GM18505 (cell line): ENCODE measurements around the gene TJAP1.
"Not testable (repeated sequence)": the region's sequence is repeated elsewhere in the genome, so short reads cannot be mapped to it uniquely, and the experiment has no call there.

ENCODE experiments used
- ATAC-seq: cut with Tn5 transposase; IDR thresholded peaks from one replicate; pipeline ENCODE4 v1.9.1; 2021; ENCODE audit not compliant: unreplicated experiment
- POLR2A ChIP-seq: IDR thresholded peaks from 4 replicates; pipeline ENCODE4 v1.6.1; 2011; ENCODE audit warnings: borderline replicate concordance; ENCODE audit not compliant: insufficient read depth, insufficient read length; ENCODE audit errors: extremely low read depth

Gene TJAP1

DNA sequence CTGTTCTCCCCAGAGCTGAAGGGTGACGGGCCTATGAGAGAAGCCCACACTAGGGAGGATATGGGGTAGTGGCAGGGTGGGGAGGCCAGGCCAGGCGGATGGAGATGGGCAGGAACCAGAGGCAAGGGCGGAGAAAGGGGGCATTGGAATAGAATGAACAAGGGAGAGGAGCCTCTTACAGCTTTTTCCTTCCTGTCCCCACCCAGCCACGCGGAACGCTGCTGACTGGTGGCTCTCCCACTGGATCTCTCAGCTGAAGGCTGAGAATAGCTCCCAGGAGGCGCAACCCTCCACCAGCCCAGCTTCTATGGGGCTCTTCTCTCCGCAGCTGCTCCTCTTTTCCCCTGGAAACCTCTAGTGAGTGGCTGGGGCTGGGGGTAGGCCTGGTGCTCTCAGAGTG lies 32.8 kb upstream of the TJAP1 start:
- ATAC-seq, result no peak
- TF ChIP-seq POLR2A, result no peak

DNA sequence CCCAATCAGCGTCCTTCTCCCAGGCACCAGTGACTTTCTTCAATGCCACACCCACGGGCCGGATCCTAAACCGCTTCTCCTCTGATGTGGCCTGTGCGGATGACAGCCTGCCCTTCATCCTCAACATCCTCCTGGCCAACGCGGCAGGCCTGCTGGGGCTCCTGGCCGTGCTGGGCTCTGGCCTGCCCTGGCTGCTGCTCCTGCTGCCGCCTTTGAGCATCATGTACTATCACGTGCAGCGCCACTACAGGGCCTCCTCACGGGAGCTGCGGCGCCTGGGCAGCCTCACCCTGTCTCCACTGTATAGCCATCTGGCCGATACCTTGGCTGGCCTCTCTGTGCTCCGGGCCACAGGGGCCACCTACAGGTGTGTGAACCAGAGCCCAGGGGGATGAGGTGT lies 31.8 kb upstream of the TJAP1 start:
- no peak for ATAC-seq

DNA sequence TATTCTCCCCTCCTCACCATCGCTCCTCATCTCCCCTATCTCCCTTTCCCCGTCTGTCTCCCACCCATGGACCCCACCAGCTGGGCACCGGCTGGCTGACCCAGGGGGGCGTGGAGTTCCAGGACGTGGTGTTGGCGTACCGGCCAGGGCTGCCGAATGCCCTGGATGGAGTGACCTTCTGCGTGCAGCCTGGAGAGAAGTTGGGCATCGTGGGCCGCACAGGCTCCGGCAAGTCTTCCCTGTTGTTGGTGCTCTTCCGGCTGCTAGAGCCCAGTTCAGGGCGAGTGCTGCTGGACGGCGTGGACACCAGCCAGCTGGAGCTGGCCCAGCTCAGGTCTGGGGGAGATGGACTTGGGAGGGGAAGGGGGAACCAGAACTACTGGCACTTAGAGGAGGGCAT lies 29.8 kb upstream of the TJAP1 start:
- no peak for TF ChIP-seq POLR2A

More for the DNA sequence above, 31.8 kb upstream of the TJAP1 start:
- TF ChIP-seq POLR2A, result no peak

DNA sequence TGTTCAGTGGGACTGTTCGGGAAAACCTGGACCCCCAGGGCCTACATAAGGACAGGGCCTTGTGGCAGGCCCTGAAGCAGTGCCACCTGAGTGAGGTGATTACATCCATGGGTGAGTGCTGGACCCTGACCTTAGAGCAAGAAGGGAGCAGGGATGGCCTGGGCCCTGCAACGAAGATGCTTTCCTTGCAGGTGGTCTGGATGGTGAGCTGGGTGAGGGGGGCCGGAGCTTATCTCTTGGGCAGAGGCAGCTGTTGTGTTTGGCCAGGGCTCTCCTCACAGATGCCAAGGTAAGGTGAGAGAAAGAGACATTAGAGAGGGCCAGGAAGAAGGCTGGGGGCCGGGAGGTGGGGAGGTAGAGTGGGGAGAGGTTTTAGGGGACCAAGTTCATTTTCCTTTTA lies 28.5 kb upstream of the TJAP1 start:
- ATAC-seq, result no peak

More for the DNA sequence above, 29.8 kb upstream of the TJAP1 start:
- no peak for ATAC-seq

DNA sequence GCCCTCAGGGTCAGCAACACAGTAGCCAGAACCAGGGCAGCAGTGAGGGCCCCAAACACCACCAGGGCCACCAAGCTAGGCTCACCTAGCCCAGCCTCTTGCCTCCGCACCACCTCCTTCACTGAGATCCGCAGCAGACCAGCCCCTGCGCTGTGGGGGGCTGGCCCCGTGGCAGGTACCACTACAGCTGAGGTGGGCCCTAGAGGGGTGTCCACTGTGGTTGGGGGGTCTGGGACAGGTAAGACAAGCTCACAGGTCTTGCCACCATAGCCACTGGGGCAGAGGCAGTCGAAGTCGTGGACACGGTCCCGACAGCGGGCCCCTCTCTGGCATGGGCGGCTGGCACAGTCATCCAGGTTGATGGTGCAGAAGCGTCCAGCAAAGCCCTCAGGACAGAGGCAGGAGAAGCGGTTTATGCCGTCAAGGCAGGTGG lies 26.7 kb upstream of the TJAP1 start:
- ATAC-seq, result no peak
- no peak for TF ChIP-seq POLR2A

More for the DNA sequence above, 28.5 kb upstream of the TJAP1 start:
- no peak for TF ChIP-seq POLR2A

DNA sequence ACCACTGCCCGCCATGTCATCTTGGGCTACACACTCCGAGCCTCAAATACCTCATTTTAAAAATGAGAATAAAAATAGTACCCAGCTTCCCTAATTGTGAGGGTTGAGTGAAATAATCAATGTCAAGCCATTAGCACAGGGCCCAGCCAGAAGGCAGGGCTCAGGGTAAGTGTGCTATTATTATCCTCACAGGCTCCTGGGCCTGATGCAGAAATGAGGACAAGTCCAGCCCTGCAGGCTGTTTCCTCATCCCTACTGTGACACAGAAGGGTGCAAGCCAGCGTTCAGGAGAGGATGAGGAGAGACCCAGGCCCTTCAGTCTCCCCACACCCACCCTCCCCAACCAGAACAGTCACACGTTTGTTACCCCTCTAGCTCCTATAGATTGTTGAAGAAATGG lies 26.0 kb upstream of the TJAP1 start:
- no peak for TF ChIP-seq POLR2A
- no peak for ATAC-seq

DNA sequence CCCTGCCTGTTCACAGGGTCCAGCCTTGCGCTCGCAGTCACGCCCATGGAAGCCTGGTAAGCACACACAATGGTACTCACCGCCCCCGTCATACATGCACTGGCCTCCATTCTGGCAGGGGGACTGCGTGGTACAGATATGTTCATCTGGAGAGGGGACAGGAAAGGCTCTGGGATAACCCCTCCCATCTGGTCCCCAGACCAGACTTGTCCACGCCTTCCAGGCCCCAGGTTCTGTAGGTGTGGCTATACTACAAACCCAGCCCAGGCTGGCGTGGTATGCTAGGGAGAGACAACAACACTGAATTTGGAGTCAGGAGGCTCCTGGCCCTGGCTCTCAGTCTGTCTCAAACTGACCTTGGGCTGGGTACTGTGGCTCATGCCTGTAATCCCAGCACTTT lies 25.4 kb upstream of the TJAP1 start:
- TF ChIP-seq POLR2A, result no peak
- ATAC-seq, result no peak

DNA sequence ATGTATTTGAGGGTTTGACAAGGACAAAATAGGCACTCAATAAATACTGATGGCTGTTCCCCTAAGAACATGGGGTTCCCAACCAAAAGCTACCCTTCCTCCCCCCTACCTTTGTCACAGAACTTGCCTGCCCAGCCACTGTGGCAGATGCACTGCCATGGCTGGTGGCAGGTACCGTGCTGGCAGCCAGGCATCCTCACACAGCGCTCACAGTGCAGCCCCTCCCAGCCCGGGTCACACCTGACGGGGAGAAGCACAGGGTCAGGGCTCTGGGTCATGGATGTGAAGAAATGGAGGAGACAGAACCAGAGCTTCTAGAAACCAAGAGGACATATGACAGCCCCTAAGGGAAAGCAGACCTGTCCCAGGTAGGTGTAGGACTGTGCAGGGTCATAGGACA lies 24.5 kb upstream of the TJAP1 start:
- no peak for ATAC-seq
- TF ChIP-seq POLR2A, result no peak

DNA sequence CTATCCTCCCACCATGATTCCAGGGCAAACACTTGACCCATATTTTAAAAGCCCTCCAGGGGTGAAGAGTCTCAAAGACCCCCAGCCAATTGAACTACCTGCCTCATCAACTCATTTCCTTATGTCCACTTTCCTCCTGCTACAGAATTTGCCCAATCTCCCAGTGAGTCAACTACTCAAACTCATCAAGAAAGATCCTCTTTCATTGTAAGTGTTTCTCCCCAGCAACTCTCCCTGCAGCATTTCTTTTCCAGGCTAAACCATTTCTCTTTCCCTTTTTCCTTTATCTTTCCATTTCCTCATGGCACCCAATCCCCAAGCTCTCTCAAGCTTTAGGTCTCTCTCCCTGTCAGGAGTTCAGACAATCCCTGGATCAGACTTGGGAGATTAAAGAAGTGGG lies 23.5 kb upstream of the TJAP1 start:
- no peak for ATAC-seq

DNA sequence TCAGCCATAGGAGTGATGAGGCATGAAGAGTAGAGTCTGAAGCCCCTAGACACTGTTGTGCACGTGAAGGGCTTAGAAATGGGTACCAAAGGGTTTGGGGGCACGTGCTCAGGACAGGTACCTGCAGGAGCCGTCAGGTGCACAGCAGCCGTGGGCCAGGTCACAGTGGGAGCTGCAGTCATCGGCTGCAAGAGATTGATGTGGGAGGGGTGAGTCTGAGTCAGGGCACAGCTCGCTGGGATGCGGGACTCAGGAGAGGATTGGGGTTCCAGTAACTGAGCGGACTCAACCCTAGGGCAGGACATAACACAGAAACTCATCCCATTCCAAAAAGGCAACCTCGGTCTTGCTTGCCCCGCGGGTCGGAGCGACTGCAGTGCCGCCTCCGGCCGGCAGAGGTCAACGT lies 23.1 kb upstream of the TJAP1 start:
- ATAC-seq, result no peak
- no peak for TF ChIP-seq POLR2A

More for the DNA sequence above, 23.5 kb upstream of the TJAP1 start:
- TF ChIP-seq POLR2A, result no peak

DNA sequence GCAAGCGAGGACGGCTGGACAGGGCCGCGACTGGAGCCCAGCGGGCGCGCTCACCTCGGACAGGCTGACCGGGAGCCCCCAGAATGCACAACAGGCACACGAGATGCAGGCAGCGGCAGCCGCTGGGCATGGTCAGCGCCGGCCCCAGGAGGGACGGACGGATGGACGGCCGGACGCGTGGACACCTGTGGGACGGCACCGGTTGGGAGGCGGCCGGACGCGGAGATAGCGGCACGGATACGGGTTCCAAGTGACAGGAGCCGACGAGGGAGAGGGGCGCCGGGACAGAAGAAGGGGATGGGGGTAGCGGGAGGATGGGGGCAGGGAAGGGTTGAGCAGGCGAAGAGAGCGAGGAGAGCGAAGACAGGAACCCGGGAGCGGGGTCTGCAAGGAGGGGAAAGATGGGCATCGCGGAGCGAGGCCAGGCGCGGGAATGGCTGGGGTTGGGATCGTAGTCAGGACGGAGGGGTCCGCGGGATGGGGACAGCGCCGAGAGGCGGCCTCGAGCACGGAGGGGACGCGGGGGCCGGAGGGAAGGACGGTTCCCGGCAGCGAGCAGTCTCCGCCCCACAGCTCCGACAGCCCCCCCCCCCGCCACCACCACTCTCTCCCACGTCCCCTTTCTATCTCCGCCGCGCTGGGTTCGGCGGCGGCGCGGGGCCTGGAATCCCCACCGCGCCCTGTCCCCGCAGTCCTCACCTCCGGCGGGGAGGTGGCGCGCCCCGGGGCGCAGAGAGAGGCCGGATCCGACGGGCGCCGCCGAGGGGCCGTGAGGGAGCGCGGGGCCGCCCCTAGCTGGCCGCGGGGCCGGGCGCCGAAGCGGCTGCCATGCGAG lies 22.5 kb upstream of the TJAP1 start:
- no peak for TF ChIP-seq POLR2A
- no peak for ATAC-seq

DNA sequence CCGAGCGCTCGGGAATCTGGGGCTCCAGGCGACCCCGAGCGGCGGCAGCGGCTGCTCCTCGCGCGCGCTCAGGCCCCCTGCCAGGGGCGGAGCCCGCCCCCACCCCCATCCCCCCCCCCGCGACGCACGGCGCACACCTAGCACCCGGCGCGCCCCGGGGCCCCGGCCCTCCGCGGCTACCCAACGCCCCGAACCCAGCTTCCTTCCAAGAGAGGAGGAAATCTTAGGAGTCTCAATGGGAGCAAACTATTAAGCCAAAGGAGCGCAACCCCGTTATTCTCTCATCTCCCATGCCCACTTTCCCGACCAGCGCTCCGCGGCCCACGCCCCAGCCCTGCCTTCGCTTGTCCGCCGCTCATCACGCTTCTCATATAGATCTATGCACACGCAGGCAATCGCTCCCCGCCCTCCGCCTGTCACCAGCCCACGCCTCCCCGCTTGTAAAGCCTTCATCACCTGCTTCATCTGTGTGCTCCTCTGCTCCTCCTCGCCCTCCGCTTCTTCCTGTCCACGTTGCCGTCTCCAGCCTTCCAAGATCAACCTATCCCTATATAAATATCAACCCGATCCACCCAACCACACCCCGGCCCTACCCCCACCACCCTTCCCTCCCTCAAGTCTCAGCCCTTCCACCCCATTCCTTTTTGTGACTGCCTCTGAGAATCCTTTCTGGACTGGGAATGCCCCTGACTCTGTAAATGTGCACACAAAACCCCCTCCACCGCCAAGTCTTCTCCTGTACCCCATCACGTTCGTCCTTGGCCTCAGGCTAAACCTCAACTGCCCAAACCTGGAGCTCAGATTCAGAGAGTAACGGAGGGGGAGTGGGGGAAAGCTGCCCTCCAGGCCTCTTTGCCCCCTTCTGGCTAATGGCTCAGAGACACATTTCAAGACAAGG lies 21.6 kb upstream of the TJAP1 start, which contains the start of gene DLK2:
Gene DLK2, minus strand, starts transcription at position 18 of the 898 bp plus-strand sequence. CDS start 723 bp downstream, outside the sequence.
- no peak for TF ChIP-seq POLR2A
- ATAC-seq, result no peak

DNA sequence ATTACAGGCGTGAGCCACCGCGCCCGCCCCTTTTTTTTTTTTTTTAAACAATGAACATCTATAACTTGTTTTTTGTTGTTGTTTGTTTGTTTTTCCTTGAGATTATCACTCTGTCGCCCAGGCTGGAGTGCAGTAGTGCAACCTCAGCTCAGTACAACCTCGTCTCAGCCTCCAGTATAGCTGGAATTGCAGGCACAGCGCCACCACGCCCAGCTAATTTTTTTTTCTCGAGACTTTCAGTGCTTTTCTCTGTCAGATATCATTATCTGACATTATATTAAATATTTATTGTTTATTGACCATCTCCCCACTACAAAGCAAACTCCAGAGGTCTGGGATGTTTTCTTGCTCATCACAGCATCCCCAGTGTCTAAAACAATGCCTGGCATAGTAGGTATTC lies 19.7 kb upstream of the TJAP1 start:
- no peak for TF ChIP-seq POLR2A
- no peak for ATAC-seq

DNA sequence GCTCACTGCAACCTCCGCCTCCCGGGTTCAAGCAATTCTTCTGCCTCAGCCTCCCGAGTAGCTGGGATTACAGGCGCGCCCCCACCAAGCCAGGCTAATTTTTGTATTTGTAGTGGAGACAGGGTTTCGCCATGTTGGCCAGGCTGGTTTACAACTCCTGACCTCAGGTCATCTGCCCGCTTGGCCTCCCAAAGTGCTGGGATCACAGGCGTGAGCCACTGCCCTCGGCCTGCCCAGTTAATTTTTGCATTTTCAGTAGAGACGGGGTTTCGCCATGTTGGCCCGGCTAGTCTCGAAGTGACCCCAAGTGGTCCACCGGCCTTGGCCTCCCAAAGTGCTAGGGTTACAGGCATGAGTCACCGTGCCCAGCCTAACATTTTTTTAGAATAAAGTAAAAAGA lies 19.2 kb upstream of the TJAP1 start:
- ATAC-seq, result not testable (repeated sequence)
